ENCODE results near the gene EXTL1.

EXTL1 gene

GRCh38 chr1:26041401-26041800 is 19.8 kb downstream of the EXTL1 start:
- Histone ChIP-seq H3K4me1 (ENCODE audit: control insufficient read depth in 1 of 2, insufficient read depth in 1 of 2, low read depth in 1 of 2, low read length in 1 of 2) (peaks cover 0 to 5% of the 10 kb centered on the region in 2 experiments), H3K27ac (no peak overlapping the region), H3K27me3 (peaks cover 85% of the 10 kb centered on the region), H3K9me3 (no peaks in the 10 kb centered on the region), H3K36me3 (no peaks in the 10 kb centered on the region), H3K4me3 (ENCODE audit: low read depth in 1 of 2, low read length in 1 of 2) (no peak overlapping the region)
- TF ChIP-seq CTCF (IDR thresholded peaks at IDR 0.05): no peak

GRCh38 chr1:26041978-26042377 is 20.4 kb downstream of the EXTL1 start:
- no peaks in the 10 kb centered on the region for H3K36me3 ChIP-seq
- H3K27me3 ChIP-seq: peaks cover 85% of the 10 kb centered on the region
- peaks cover 0 to 5% of the 10 kb centered on the region in 2 experiments for H3K4me1 ChIP-seq (ENCODE audit: control insufficient read depth in 1 of 2, insufficient read depth in 1 of 2, low read depth in 1 of 2, low read length in 1 of 2)
- H3K9me3 ChIP-seq: no peaks in the 10 kb centered on the region
- H3K4me3 ChIP-seq (ENCODE audit: low read depth in 1 of 2, low read length in 1 of 2): no peak overlapping the region
- H3K27ac ChIP-seq: no peak overlapping the region
- no peak for TF ChIP-seq CTCF (IDR thresholded peaks at IDR 0.05)

GRCh38 chr1:26043765-26044164 is 22.2 kb downstream of the EXTL1 start:
- peaks cover 87% of the 10 kb centered on the region for H3K27me3 ChIP-seq
- no peaks in the 10 kb centered on the region for H3K9me3 ChIP-seq

GRCh38 chr1:26044414-26044813 is 22.8 kb downstream of the EXTL1 start:
- no peak overlapping the region for H3K27ac ChIP-seq
- peaks cover 87% of the 10 kb centered on the region for H3K27me3 ChIP-seq
- H3K4me1 ChIP-seq (ENCODE audit: control insufficient read depth in 1 of 2, insufficient read depth in 1 of 2, low read depth in 1 of 2, low read length in 1 of 2): peaks cover 0 to 5% of the 10 kb centered on the region in 2 experiments
- H3K36me3 ChIP-seq: no peaks in the 10 kb centered on the region
- TF ChIP-seq CTCF (IDR thresholded peaks at IDR 0.05): no peak
- no peaks in the 10 kb centered on the region for H3K9me3 ChIP-seq
- no peak overlapping the region for H3K4me3 ChIP-seq (ENCODE audit: low read depth in 1 of 2, low read length in 1 of 2)

More at GRCh38 chr1:26043765-26044164, 22.2 kb downstream of the EXTL1 start:
- Histone ChIP-seq H3K36me3 (no peaks in the 10 kb centered on the region), H3K27ac (no peak overlapping the region), H3K4me1 (ENCODE audit: control insufficient read depth in 1 of 2, insufficient read depth in 1 of 2, low read depth in 1 of 2, low read length in 1 of 2) (peaks cover 0 to 5% of the 10 kb centered on the region in 2 experiments), H3K4me3 (ENCODE audit: low read depth in 1 of 2, low read length in 1 of 2) (no peak overlapping the region)
- no peak for TF ChIP-seq CTCF (IDR thresholded peaks at IDR 0.05)

- no peak overlapping the region for H3K27ac ChIP-seq
- peaks cover 0 to 5% of the 10 kb centered on the region in 2 experiments for H3K4me1 ChIP-seq (ENCODE audit: control insufficient read depth in 1 of 2, insufficient read depth in 1 of 2, low read depth in 1 of 2, low read length in 1 of 2)
- TF ChIP-seq CTCF (IDR thresholded peaks at IDR 0.05): no peak
- H3K27me3 ChIP-seq: peaks cover 92% of the 10 kb centered on the region
- no peak overlapping the region for H3K4me3 ChIP-seq (ENCODE audit: low read depth in 1 of 2, low read length in 1 of 2)
- H3K9me3 ChIP-seq: no peaks in the 10 kb centered on the region
- no peaks in the 10 kb centered on the region for H3K36me3 ChIP-seq
These were observed 23.6 kb downstream of the EXTL1 start for GRCh38 chr1:26044971-26045721.
